SK-N-SH treated with all-trans-retinoic acid at 6 μM for 48 hours (cell line): Measurements from ENCODE around the gene ENTR1.

Source experiments
- ATAC-seq: fragments of 200-7000 bp; cut with Tn5 transposase; 3 replicates; pipeline ENCODE4 v1.9.1; 2020; ENCODE audit warnings: mild to moderate bottlenecking, moderate library complexity
- ARNTL ChIP-seq: fragments of 450-650 bp; formaldehyde crosslinking; IDR thresholded peaks from 2 replicates; pipeline ENCODE4 v1.5.0; 2020; ENCODE audit warnings: low read depth, mild to moderate bottlenecking, moderate library complexity, borderline replicate concordance
- BACH2 ChIP-seq: fragments of 250-450 bp; sonication (Bioruptor Pico); IDR thresholded peaks from 2 replicates; pipeline ENCODE4 v1.9.0; 2021; ENCODE audit warnings: mild to moderate bottlenecking, borderline replicate concordance
- CSDC2 ChIP-seq: fragments of 250-450 bp; sonication (Bioruptor Pico); IDR thresholded peaks from 2 replicates; pipeline ENCODE4 v1.5.0; 2020; ENCODE audit warnings: mild to moderate bottlenecking, moderate library complexity
- ESRRG ChIP-seq: fragments of 250-450 bp; sonication (Bioruptor Pico); IDR thresholded peaks from 2 replicates; pipeline ENCODE4 v1.6.1; 2021; ENCODE audit warnings: mild to moderate bottlenecking
- GLIS3 ChIP-seq: fragments of 250-450 bp; sonication (Bioruptor Pico); IDR thresholded peaks from 2 replicates; pipeline ENCODE4 v1.5.0; 2020; ENCODE audit warnings: mild to moderate bottlenecking, moderate library complexity
- ISL1 ChIP-seq: fragments of 250-450 bp; sonication (Bioruptor Pico); IDR thresholded peaks from 2 replicates; pipeline ENCODE4 v2.1.2; 2022; ENCODE audit warnings: mild to moderate bottlenecking, moderate library complexity
- OSR1 ChIP-seq: fragments of 250-450 bp; sonication (Bioruptor Pico); IDR thresholded peaks from 2 replicates; pipeline ENCODE4 v1.8.0; 2022; ENCODE audit warnings: moderate library complexity, mild to moderate bottlenecking, inconsistent platforms
- PPARA ChIP-seq: fragments of 250-450 bp; sonication (Bioruptor Pico); IDR thresholded peaks from 2 replicates; pipeline ENCODE4 v1.5.0; 2020; ENCODE audit warnings: mild to moderate bottlenecking, borderline replicate concordance
- RARB ChIP-seq: fragments of 250-450 bp; sonication (Bioruptor Pico); IDR thresholded peaks from 2 replicates; pipeline ENCODE4 v1.8.0; 2021; ENCODE audit warnings: mild to moderate bottlenecking, moderate library complexity
- SNAI2 ChIP-seq: fragments of 250-450 bp; sonication (Bioruptor Pico); IDR thresholded peaks from 2 replicates; pipeline ENCODE4 v1.5.0; 2020; ENCODE audit warnings: mild to moderate bottlenecking, moderate library complexity
- TCF4 ChIP-seq: fragments of 250-450 bp; sonication (Bioruptor Pico); IDR thresholded peaks from 2 replicates; pipeline ENCODE4 v1.8.0; 2021; ENCODE audit warnings: mild to moderate bottlenecking, moderate library complexity, borderline replicate concordance
- TOX ChIP-seq: fragments of 250-450 bp; sonication (Bioruptor Pico); IDR thresholded peaks from 2 replicates; pipeline ENCODE4 v1.8.0; 2021; ENCODE audit warnings: mild to moderate bottlenecking, moderate library complexity, borderline replicate concordance
- TSHZ2 ChIP-seq: fragments of 250-450 bp; sonication (Bioruptor Pico); IDR thresholded peaks from 2 replicates; pipeline ENCODE4 v1.5.0; 2020; ENCODE audit warnings: mild to moderate bottlenecking, moderate library complexity
- ZC3H10 ChIP-seq: fragments of 250-450 bp; sonication (Bioruptor Pico); IDR thresholded peaks from 2 replicates; pipeline ENCODE4 v1.5.1; 2021; ENCODE audit warnings: mild to moderate bottlenecking, moderate library complexity
- ZFP3 ChIP-seq: fragments of 250-450 bp; sonication (Bioruptor Pico); IDR thresholded peaks from 2 replicates; pipeline ENCODE4 v1.5.0; 2020; ENCODE audit warnings: mild to moderate bottlenecking, moderate library complexity
- ZFP30 ChIP-seq: fragments of 450-650 bp; formaldehyde crosslinking; IDR thresholded peaks from 2 replicates; pipeline ENCODE4 v1.5.0; 2022; ENCODE audit warnings: mild to moderate bottlenecking, moderate library complexity
- ZNF565 ChIP-seq: fragments of 450-650 bp; formaldehyde crosslinking; conservative IDR thresholded peaks from 2 replicates; pipeline ENCODE4 v1.5.0; 2020; ENCODE audit warnings: low read depth, mild to moderate bottlenecking, moderate library complexity
- ZNF70 ChIP-seq: fragments of 450-650 bp; formaldehyde crosslinking; IDR thresholded peaks from 2 replicates; pipeline ENCODE4 v1.5.0; 2020; ENCODE audit warnings: mild to moderate bottlenecking, moderate library complexity
- ZNF8 ChIP-seq: fragments of 450-650 bp; formaldehyde crosslinking; IDR thresholded peaks from 2 replicates; pipeline ENCODE4 v1.5.0; 2020; ENCODE audit warnings: mild to moderate bottlenecking, moderate library complexity
- TF ChIP-seq, protein P1 (sequence below): fragments of 250-450 bp; sonication (Bioruptor Pico); IDR thresholded peaks from 2 replicates; pipeline ENCODE4 v1.8.0; 2020; ENCODE audit warnings: mild to moderate bottlenecking, moderate library complexity, borderline replicate concordance
- TF ChIP-seq, protein P2 (sequence below): fragments of 250-450 bp; sonication (Bioruptor Pico); IDR thresholded peaks from 2 replicates; pipeline ENCODE4 v1.8.0; 2021; ENCODE audit warnings: low read depth, mild to moderate bottlenecking, moderate library complexity, borderline replicate concordance
- TF ChIP-seq, protein P3 (sequence below): fragments of 250-450 bp; sonication (Bioruptor Pico); IDR thresholded peaks from 2 replicates; pipeline ENCODE4 v1.5.1; 2021; ENCODE audit warnings: mild to moderate bottlenecking, moderate library complexity
- TF ChIP-seq, protein P4 (sequence below): fragments of 250-450 bp; sonication (Bioruptor Pico); IDR thresholded peaks from 2 replicates; pipeline ENCODE4 v1.5.1; 2020; ENCODE audit warnings: low read depth, mild to moderate bottlenecking, moderate library complexity

ENTR1 gene

DNA sequence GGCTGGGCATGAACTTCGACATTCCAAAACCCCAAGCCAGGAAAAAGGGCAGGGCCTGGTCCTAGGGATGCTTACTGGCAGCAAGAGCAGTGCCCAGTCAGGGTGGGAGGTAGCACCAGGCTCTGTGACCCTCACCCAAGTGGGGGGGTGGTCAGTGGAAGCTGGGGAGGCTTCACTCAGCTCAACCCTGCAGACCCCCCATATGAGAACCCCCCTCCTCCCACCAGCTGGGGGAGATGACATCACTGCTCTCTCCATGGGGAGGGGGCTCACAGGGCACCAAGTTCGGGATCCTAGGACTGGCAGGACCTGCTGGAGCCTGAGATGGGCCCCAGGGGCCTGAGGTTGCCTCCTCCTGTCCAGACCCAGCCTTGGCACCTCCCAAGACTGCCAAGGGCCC lies 51.5 kb downstream of the ENTR1 start:
- TF ChIP-seq CSDC2 (CRISPR knock-in tag) (no peak), ARNTL (CRISPR knock-in tag) (no peak), SNAI2 (no peak), PPARA (CRISPR knock-in tag) (no peak), RARB (CRISPR knock-in tag) (no peak), ZNF8 (CRISPR knock-in tag) (no peak), ZNF70 (no peak), ZFP3 (CRISPR knock-in tag) (no peak)
- TF ChIP-seq, protein P1, sequence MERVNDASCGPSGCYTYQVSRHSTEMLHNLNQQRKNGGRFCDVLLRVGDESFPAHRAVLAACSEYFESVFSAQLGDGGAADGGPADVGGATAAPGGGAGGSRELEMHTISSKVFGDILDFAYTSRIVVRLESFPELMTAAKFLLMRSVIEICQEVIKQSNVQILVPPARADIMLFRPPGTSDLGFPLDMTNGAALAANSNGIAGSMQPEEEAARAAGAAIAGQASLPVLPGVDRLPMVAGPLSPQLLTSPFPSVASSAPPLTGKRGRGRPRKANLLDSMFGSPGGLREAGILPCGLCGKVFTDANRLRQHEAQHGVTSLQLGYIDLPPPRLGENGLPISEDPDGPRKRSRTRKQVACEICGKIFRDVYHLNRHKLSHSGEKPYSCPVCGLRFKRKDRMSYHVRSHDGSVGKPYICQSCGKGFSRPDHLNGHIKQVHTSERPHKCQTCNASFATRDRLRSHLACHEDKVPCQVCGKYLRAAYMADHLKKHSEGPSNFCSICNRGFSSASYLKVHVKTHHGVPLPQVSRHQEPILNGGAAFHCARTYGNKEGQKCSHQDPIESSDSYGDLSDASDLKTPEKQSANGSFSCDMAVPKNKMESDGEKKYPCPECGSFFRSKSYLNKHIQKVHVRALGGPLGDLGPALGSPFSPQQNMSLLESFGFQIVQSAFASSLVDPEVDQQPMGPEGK = no peak
- TF ChIP-seq, protein P2, sequence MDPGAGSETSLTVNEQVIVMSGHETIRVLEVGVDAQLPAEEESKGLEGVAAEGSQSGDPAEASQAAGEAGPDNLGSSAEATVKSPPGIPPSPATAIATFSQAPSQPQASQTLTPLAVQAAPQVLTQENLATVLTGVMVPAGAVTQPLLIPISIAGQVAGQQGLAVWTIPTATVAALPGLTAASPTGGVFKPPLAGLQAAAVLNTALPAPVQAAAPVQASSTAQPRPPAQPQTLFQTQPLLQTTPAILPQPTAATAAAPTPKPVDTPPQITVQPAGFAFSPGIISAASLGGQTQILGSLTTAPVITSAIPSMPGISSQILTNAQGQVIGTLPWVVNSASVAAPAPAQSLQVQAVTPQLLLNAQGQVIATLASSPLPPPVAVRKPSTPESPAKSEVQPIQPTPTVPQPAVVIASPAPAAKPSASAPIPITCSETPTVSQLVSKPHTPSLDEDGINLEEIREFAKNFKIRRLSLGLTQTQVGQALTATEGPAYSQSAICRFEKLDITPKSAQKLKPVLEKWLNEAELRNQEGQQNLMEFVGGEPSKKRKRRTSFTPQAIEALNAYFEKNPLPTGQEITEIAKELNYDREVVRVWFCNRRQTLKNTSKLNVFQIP = no peak
- no peak for ATAC-seq

- TF ChIP-seq SNAI2 (no peak), ZFP30 (no peak), ARNTL (CRISPR knock-in tag) (no peak), ZC3H10 (no peak), TOX (CRISPR knock-in tag) (no peak), BACH2 (CRISPR knock-in tag) (no peak), PPARA (CRISPR knock-in tag) (no peak), OSR1 (CRISPR knock-in tag) (no peak), ESRRG (CRISPR knock-in tag) (no peak), TCF4 (CRISPR knock-in tag) (no peak), ZNF8 (CRISPR knock-in tag) (no peak), ZNF565 (CRISPR knock-in tag) (no peak), GLIS3 (no peak), ISL1 (no peak)
- TF ChIP-seq, protein P3, sequence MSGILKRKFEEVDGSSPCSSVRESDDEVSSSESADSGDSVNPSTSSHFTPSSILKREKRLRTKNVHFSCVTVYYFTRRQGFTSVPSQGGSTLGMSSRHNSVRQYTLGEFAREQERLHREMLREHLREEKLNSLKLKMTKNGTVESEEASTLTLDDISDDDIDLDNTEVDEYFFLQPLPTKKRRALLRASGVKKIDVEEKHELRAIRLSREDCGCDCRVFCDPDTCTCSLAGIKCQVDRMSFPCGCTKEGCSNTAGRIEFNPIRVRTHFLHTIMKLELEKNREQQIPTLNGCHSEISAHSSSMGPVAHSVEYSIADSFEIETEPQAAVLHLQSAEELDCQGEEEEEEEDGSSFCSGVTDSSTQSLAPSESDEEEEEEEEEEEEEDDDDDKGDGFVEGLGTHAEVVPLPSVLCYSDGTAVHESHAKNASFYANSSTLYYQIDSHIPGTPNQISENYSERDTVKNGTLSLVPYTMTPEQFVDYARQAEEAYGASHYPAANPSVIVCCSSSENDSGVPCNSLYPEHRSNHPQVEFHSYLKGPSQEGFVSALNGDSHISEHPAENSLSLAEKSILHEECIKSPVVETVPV (CRISPR knock-in tag) = no peak
- TF ChIP-seq, protein P4, sequence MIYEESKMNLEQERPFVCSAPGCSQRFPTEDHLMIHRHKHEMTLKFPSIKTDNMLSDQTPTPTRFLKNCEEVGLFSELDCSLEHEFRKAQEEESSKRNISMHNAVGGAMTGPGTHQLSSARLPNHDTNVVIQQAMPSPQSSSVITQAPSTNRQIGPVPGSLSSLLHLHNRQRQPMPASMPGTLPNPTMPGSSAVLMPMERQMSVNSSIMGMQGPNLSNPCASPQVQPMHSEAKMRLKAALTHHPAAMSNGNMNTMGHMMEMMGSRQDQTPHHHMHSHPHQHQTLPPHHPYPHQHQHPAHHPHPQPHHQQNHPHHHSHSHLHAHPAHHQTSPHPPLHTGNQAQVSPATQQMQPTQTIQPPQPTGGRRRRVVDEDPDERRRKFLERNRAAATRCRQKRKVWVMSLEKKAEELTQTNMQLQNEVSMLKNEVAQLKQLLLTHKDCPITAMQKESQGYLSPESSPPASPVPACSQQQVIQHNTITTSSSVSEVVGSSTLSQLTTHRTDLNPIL (CRISPR knock-in tag) = no peak
- TF ChIP-seq, protein P2 = no peak
- TF ChIP-seq, all 23 proteins: peak for 0
- ATAC-seq = no peak
These were observed 52.4 kb downstream of the ENTR1 start for GRCh38 chr9:136358016-136358415.

- no peak for ATAC-seq
- TF ChIP-seq TSHZ2 (CRISPR knock-in tag) (no peak), ZNF70 (no peak), ZFP3 (CRISPR knock-in tag) (no peak), ZNF565 (CRISPR knock-in tag) (no peak), ESRRG (CRISPR knock-in tag) (no peak), TOX (CRISPR knock-in tag) (no peak), ARNTL (CRISPR knock-in tag) (no peak), TCF4 (CRISPR knock-in tag) (no peak), PPARA (CRISPR knock-in tag) (no peak), GLIS3 (no peak)
- TF ChIP-seq, protein P4 (CRISPR knock-in tag) = no peak
- TF ChIP-seq, protein P1 = no peak
These were observed 53.1 kb downstream of the ENTR1 start for GRCh38 chr9:136357202-136357725.
